ENCODE data around the gene PLCB1.

GRCh38 chr20:8394308-8394945 is 262.4 kb downstream of the PLCB1 start:
- TF ChIP-seq EZH2 (IDR thresholded peaks at IDR 0.05) (no peak), POLR2AphosphoS5 (IDR thresholded peaks at IDR 0.05; ENCODE audit: borderline replicate concordance, low read depth, low read length) (no peak), FOXP2 (optimal IDR thresholded peaks at IDR 0.05; ENCODE audit: control extremely low read depth, extremely low read length, insufficient read depth) (no peak)

Data from SK-N-MC (cell line).